SK-N-SH (cell line): ENCODE measurements around the gene PTPN14. TPM values are rescaled to one million over a fixed set of nuclear protein-coding genes. Genes with fewer than 3 reads are reported as not detected.

ENCODE experiments used
- CTCF ChIA-PET: fragments of 300-600, 350-600 bp; formaldehyde crosslinking; extraction: SDS; loops from one replicate; lab custom pipeline; 2021; lab: Yijun Ruan, JAX
- POLR2A ChIA-PET: fragments of 350-600 bp; sonication (Branson Sonifier 250); formaldehyde crosslinking; extraction: SDS; loops from one replicate; lab custom pipeline; 2020; ENCODE audit warnings: antibody characterized with exemption, inconsistent platforms; lab: Yijun Ruan, JAX
- DNase-seq: peaks from one replicate; pipeline ENCODE4 v3.0.0; 2012
- H2AFZ ChIP-seq: fragments of 200-600 bp; sonication (generic); 2 replicates; pipeline ENCODE4 v1.8.1; 2016; ENCODE audit warnings: antibody characterized with exemption, mild to moderate bottlenecking, low read depth
- H3F3A ChIP-seq: fragments of 200-600 bp; sonication (generic); replicated peaks from 2 replicates; pipeline ENCODE3; 2016; ENCODE audit warnings: antibody characterized with exemption, mild to moderate bottlenecking; ENCODE audit not compliant: insufficient read depth
- H3K27ac ChIP-seq, 2 experiments: fragments of 200-500 bp in 1 of 2; fragments of 200-600 bp in 1 of 2; sonication (Bioruptor generic) in 1 of 2; sonication (generic), shearing (Covaris generic) in 1 of 2; 2 replicates each; pipeline versions ENCODE4 v1.5.1 to v1.6.1; 2014 to 2016; ENCODE audit warnings: low read depth in 2 of 2, inconsistent platforms in 1 of 2, low read length in 1 of 2, mild to moderate bottlenecking in 1 of 2, mixed read lengths in 1 of 2
- H3K27me3 ChIP-seq: fragments of 200-600 bp; sonication (generic), shearing (Covaris generic); 2 replicates; pipeline ENCODE4 v1.6.1; 2016; ENCODE audit warnings: mixed run types; ENCODE audit not compliant: insufficient read depth
- H3K36me3 ChIP-seq, 2 experiments: fragments of 200-500 bp in 1 of 2; fragments of 200-600 bp in 1 of 2; sonication (Bioruptor generic) in 1 of 2; sonication (generic) in 1 of 2; replicated peaks in 1 of 2; 2 replicates each; pipeline versions ENCODE3 to v1.5.1; 2014 to 2016; ENCODE audit warnings: low read length in 1 of 2, mild to moderate bottlenecking in 1 of 2; ENCODE audit not compliant: insufficient read depth in 2 of 2, control insufficient read depth in 1 of 2
- H3K4me1 ChIP-seq, 2 experiments: fragments of 200-500 bp in 1 of 2; fragments of 200-600 bp in 1 of 2; sonication (Bioruptor generic) in 1 of 2; sonication (generic), shearing (Covaris generic) in 1 of 2; 2 replicates each; pipeline versions ENCODE4 v1.5.1 to v1.6.1; 2014 to 2016; ENCODE audit warnings: low read depth in 1 of 2, low read length in 1 of 2, mixed run types in 1 of 2; ENCODE audit not compliant: insufficient read depth in 2 of 2, control insufficient read depth in 1 of 2
- H3K4me2 ChIP-seq: fragments of 200-600 bp; sonication (generic), shearing (Covaris generic); 2 replicates; pipeline ENCODE4 v1.6.1; 2017; ENCODE audit warnings: mixed run types
- H3K4me3 ChIP-seq, 2 experiments: fragments of 200-500 bp in 1 of 2; fragments of 200-600 bp in 1 of 2; sonication (Bioruptor generic) in 1 of 2; sonication (generic), shearing (Covaris generic) in 1 of 2; 2 replicates each; pipeline versions ENCODE4 v1.5.1 to v1.8.1; 2014 to 2016; ENCODE audit warnings: low read depth in 2 of 2, inconsistent platforms in 1 of 2, low read length in 1 of 2, mild to moderate bottlenecking in 1 of 2, mixed read lengths in 1 of 2, moderate library complexity in 1 of 2
- H3K79me2 ChIP-seq: fragments of 200-600 bp; sonication (generic); 2 replicates; pipeline ENCODE4 v1.8.1; 2017; ENCODE audit warnings: mild to moderate bottlenecking; ENCODE audit not compliant: insufficient read depth
- H3K9ac ChIP-seq: fragments of 200-600 bp; sonication (generic); 2 replicates; pipeline ENCODE4 v1.6.1; 2017; ENCODE audit warnings: mixed run types
- H3K9me2 ChIP-seq: fragments of 200-600 bp; sonication (generic); 2 replicates; pipeline ENCODE4 v1.6.1; 2017; ENCODE audit warnings: mixed run types
- H3K9me3 ChIP-seq: fragments of 200-600 bp; sonication (generic); 2 replicates; pipeline ENCODE4 v1.6.1; 2017; ENCODE audit warnings: mixed run types, mild to moderate bottlenecking, moderate library complexity
- H4K20me1 ChIP-seq: fragments of 200-600 bp; sonication (generic); 2 replicates; pipeline ENCODE4 v1.6.1; 2017; ENCODE audit warnings: mild to moderate bottlenecking, mixed run types; ENCODE audit not compliant: insufficient read depth
- CTCF ChIP-seq: fragments of 200-600 bp; sonication (generic); IDR thresholded peaks from 2 replicates; pipeline ENCODE4 v1.6.1; 2017; ENCODE audit warnings: antibody characterized with exemption, mild to moderate bottlenecking, moderate library complexity
- ELF1 ChIP-seq: IDR thresholded peaks from 2 replicates; pipeline ENCODE4 v1.4.0; 2012
- EP300 ChIP-seq, 2 experiments: IDR thresholded peaks; 2 replicates each; pipeline versions ENCODE4 v1.4.0 to v1.6.1; 2012; ENCODE audit warnings: borderline replicate concordance in 1 of 2, low read depth in 1 of 2, low read length in 1 of 2
- FOXJ3 ChIP-seq: sonication (generic); formaldehyde crosslinking; IDR thresholded peaks from 2 replicates; pipeline ENCODE4 v1.5.1; 2020; ENCODE audit warnings: mild to moderate bottlenecking, missing genetic modification reagents
- FOXM1 ChIP-seq: IDR thresholded peaks from 2 replicates; pipeline ENCODE4 v1.4.0; 2012; ENCODE audit warnings: low read depth, mild to moderate bottlenecking
- MEF2A ChIP-seq: IDR thresholded peaks from 2 replicates; pipeline ENCODE4 v1.4.0; 2012; ENCODE audit warnings: low read depth, borderline replicate concordance
- MXI1 ChIP-seq: IDR thresholded peaks from 2 replicates; pipeline ENCODE4 v1.6.1; 2012; ENCODE audit warnings: mild to moderate bottlenecking, low read depth, low read length, improper control_type of control experiment
- NFIC ChIP-seq: IDR thresholded peaks from 2 replicates; pipeline ENCODE4 v1.4.0; 2012; ENCODE audit warnings: borderline replicate concordance
- RAD21 ChIP-seq: IDR thresholded peaks from 2 replicates; pipeline ENCODE4 v1.6.1; 2012; ENCODE audit warnings: mild to moderate bottlenecking, low read length
- REST ChIP-seq: IDR thresholded peaks from 2 replicates; pipeline ENCODE4 v1.6.1; 2012; ENCODE audit warnings: mild to moderate bottlenecking, low read depth, low read length, moderate library complexity
- RFX5 ChIP-seq: IDR thresholded peaks from 2 replicates; pipeline ENCODE4 v1.6.1; 2012; ENCODE audit warnings: mild to moderate bottlenecking, improper control_type of control experiment, low read length
- RXRA ChIP-seq: IDR thresholded peaks from 2 replicates; pipeline ENCODE4 v1.4.0; 2012; ENCODE audit warnings: low read depth, mild to moderate bottlenecking, borderline replicate concordance
- SIN3A ChIP-seq: IDR thresholded peaks from 2 replicates; pipeline ENCODE4 v1.6.1; 2012; ENCODE audit warnings: low read depth, mild to moderate bottlenecking, low read length, moderate library complexity, borderline replicate concordance
- TAF1 ChIP-seq: IDR thresholded peaks from 2 replicates; pipeline ENCODE4 v1.6.1; 2012; ENCODE audit warnings: low read depth, mild to moderate bottlenecking, low read length, moderate library complexity, borderline replicate concordance
- TEAD4 ChIP-seq: IDR thresholded peaks from 2 replicates; pipeline ENCODE4 v1.4.0; 2012; ENCODE audit warnings: mild to moderate bottlenecking, borderline replicate concordance; ENCODE audit not compliant: insufficient read depth
- ZBTB33 ChIP-seq: IDR thresholded peaks from 2 replicates; pipeline ENCODE4 v1.4.0; 2012; ENCODE audit warnings: low read depth, borderline replicate concordance
- WGBS: methylation state at CpG from one replicate; pipeline ENCODE4 v1.1.6; 2017; ENCODE audit warnings: low lambda C conversion rate; 5-methylcytosine and 5-hydroxymethylcytosine counted together
- polyA plus RNA-seq, 3 experiments: library from polyadenylated mRNA; depleted of rRNA; stranded (reverse); fragments of >200 nt; gene quantifications; 2 replicates each; pipeline ENCODE4 v1.2.3, GENCODE V29; 2012
- TF ChIP-seq, protein P1 (sequence below): IDR thresholded peaks from 2 replicates; pipeline ENCODE4 v1.4.0; 2012; ENCODE audit warnings: low read depth
- TF ChIP-seq, protein P2 (sequence below): fragments of 150-350 bp; IDR thresholded peaks from 2 replicates; pipeline ENCODE4 v1.6.1; 2017; ENCODE audit warnings: antibody characterized with exemption, low read length, low read depth, borderline replicate concordance

The PTPN14 gene
- polyA plus RNA-seq, 1 of the 3 experiments (the other 2 are of a cell fraction) = 12.8 TPM

GRCh38 chr1:214503553-214503952 lies 47.8 kb downstream of the PTPN14 start:
- Histone ChIP-seq H3K36me3 (peaks cover 0 to 11% of the 10 kb centered on the region in 2 experiments), H3K4me3 (no peak overlapping the region), H4K20me1 (peaks cover 80% of the 10 kb centered on the region), H3K79me2 (peaks cover 100% of the 10 kb centered on the region), H3F3A (peaks cover 9% of the 10 kb centered on the region), H3K9me2 (no peaks in the 10 kb centered on the region), H3K4me1 (peaks cover 6 to 44% of the 10 kb centered on the region in 2 experiments; a peak in 3 of 4 replicates), H3K27me3 (no peaks in the 10 kb centered on the region), H3K9ac (no peak overlapping the region), H2AFZ (no peak overlapping the region), H3K9me3 (no peaks in the 10 kb centered on the region), H3K27ac (no peak overlapping the region), H3K4me2 (no peak overlapping the region)
- DNase-seq = no peak
- CTCF ChIA-PET = interaction anchor here (1.5 kb wide), 1 partner anchor 9 kb away, joined by 3 read pairs; no protein-coding TSS in a partner anchor
- no peak for TF ChIP-seq RAD21
- no peak for TF ChIP-seq FOXJ3 (CRISPR knock-in tag)
- TF ChIP-seq FOXM1 = no peak
- no peak for TF ChIP-seq MEF2A
- TF ChIP-seq ELF1 = no peak
- TF ChIP-seq, protein P1, sequence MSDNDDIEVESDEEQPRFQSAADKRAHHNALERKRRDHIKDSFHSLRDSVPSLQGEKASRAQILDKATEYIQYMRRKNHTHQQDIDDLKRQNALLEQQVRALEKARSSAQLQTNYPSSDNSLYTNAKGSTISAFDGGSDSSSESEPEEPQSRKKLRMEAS = no peak
- no peak for TF ChIP-seq CTCF
- no peak for TF ChIP-seq MXI1
- no peak for TF ChIP-seq RXRA
- no peak for TF ChIP-seq RFX5
- TF ChIP-seq TEAD4 = no peak
- TF ChIP-seq, protein P2, sequence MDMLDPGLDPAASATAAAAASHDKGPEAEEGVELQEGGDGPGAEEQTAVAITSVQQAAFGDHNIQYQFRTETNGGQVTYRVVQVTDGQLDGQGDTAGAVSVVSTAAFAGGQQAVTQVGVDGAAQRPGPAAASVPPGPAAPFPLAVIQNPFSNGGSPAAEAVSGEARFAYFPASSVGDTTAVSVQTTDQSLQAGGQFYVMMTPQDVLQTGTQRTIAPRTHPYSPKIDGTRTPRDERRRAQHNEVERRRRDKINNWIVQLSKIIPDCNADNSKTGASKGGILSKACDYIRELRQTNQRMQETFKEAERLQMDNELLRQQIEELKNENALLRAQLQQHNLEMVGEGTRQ = no peak
- no peak for TF ChIP-seq EP300 (IDR thresholded peaks at IDR 0.05; ENCODE audit: borderline replicate concordance in 1 of 2, low read depth in 1 of 2, low read length in 1 of 2)
- no peak for TF ChIP-seq TAF1
- TF ChIP-seq SIN3A = no peak
- TF ChIP-seq NFIC = no peak
- TF ChIP-seq REST = no peak
- TF ChIP-seq ZBTB33 = no peak
- WGBS = 56% methylated on average over 4 of the region's 4 CpGs
- POLR2A ChIA-PET = no interaction called here
